Erythroblast (primary cell): ENCODE measurements around the gene IQCB1.

Experiments used
- DNase-seq, 2 experiments: peaks; one replicate each; lab custom pipeline; 2025; lab: John Stamatoyannopoulos, UW
- GATA1 ChIP-seq: IDR thresholded peaks from 2 replicates; pipeline ENCODE4 v1.6.1; 2011; ENCODE audit warnings: low read depth, mild to moderate bottlenecking, control low read depth, low read length, moderate library complexity
- POLR2A ChIP-seq: IDR thresholded peaks from 2 replicates; pipeline ENCODE4 v1.6.1; 2011; ENCODE audit warnings: mild to moderate bottlenecking, low read length

IQCB1 gene

DNA sequence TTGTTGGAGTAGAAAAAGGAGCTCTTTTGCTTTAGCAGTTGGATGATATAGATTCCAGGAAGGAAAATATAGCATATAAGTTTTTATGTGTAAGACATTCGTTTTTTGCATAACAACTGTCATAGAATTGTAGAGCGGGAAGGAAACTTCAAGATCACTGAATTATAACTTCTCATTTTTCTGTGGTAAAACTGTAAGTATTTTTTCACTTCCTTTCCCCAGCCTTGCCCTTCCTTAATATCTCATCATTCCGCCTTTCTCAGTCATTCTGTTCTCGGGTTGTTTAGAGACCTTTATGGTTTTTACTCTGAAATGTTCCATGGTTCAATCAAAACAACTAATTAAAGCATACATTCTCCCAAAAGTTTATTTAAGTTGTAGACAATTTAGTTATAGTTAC lies 1.2 kb upstream of the IQCB1 start:
- TF ChIP-seq GATA1 (no peak), POLR2A (no peak)
- peak in 1 of 2 experiments; percentile 25 for DNase-seq

DNA sequence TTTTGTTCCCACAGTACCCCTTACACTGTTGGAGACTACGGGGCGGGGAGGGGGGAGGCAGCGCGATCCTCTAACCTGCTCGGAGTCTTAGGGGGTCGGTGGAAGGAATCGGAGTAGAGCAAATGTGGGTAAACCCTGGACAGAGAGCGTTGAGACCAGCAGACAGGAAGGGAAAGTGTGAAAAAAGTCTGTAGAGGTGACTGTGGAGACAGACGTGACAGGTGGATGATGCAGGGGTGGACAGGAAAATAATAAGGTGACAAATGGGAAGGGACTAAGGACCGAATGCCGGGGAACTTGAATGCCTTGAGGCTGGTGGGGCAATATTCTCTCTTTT lies 573 bp upstream of the IQCB1 start:
- no peak for DNase-seq

DNA sequence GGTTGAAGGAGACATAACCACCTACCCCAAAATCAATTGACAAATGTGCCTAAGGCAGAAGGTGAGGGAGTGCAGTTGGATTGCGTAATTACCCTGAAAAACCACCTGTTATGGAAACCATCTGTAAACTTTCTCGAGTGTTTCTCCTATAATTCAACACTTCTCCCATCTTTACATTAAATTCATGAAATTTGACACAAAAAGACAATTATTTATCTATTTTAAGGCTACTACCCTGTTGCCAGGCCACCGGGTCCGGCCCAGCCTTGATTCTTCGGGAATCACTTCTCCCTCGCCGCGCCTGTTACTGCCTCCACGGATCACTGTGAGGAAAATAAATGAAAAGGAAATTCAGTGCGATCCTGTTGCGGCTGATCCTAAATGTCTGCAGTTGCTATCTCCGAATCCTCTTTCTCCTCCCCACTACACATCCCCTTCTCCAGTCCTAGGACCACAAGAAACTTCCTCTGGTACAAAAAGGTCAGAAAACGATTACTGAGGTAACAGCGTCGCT lies 646 bp downstream of the IQCB1 start:
- TF ChIP-seq POLR2A (no peak), GATA1 (no peak)
- peak; percentile 23 to 53 for DNase-seq

More for the DNA sequence above, 573 bp upstream of the IQCB1 start:
- TF ChIP-seq GATA1, result no peak
- TF ChIP-seq POLR2A, result no peak

DNA sequence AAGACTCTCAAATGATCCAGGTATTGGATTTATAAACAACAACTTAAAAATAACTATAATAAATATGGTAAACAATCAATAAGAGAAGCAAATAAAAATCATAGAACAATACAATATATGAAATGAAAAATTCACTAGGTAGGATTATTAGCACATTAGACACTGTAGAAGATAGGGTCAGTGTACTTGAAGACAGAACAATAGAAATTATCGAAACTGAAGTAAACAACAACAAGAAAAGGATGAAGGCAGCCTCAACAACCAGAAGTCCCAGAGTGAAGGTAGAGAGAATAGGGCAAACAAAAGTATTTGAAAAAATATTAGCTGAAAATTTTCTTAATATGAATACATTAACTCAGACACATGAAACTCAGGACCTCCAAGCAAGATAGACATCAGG lies 11.9 kb downstream of the IQCB1 start:
- no peak for DNase-seq
- TF ChIP-seq POLR2A (no peak), GATA1 (no peak)

DNA sequence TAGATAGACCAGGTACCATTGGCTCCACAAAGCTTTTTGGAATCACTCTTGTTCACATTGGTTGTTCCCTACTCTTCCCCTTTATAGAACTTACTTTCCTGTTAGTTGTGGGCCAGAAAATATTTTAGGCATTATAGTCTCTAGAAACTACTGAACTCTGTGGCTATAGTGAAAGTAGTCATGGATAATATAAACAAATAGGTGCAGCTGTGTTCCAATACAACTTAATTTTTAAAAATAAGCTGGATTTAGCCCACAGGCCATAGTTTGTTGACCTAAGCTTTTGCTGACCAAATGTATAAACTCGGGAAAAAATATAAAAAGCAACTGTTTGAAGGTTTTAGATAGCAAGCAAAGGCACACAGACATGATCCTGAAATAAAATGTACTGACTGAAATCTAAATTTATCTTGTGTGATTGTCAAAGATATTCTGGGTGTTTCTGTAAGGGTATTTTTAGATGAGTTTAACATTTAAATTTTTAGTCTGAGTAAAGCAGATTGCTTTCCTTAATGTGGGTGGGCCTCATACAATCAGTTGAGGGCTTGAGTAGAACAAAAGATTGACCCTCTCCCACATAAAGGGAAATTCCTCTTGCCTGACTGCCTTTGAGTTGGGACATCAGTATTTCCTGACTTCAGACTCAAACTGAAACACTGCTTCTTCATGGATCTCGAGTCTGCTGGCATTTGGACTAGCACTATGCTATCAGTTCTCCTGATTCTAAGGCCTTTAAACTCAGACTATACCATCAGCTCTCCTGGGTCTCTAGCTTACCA lies 13.2 kb downstream of the IQCB1 start:
- TF ChIP-seq GATA1, result no peak
- no peak for TF ChIP-seq POLR2A
- no peak for DNase-seq

DNA sequence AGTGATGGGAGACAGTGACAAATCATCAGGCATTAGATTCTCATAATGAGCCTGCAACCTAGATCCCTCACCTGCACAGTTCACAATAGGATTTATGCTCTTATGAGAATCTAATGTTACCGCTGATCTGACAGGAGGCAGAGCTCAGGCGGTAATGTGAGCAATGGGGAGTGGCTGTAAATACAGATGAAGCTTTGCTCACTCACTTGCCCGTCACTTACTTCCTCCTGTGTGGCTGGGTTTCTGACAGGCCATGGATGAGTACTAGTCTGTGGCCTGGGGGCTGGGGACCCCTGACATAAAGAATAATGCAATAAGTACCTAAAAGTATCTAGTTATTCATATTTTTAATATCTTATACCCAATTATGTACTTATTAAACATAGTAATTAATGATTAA lies 15.6 kb downstream of the IQCB1 start:
- no peak for DNase-seq
- TF ChIP-seq GATA1, result no peak
- TF ChIP-seq POLR2A, result no peak

DNA sequence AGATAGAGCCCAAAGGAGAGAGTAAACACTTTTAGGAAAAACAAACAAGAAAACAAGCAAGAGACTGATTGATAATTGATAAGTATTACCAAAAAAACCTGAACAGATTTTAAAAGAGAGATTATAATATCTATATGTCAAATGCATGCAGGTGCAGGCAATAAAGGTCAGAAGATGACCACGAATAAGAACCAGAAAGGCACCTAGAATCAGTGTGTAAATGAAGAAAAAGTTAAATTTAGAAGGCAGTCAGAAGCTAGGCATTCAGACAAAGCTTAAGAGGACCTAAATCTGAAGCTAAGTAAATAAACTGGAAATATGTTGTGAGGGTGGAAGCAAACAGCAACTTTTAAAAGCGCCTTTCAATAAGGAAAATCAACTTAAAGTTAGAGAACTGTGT lies 16.3 kb downstream of the IQCB1 start:
- no peak for DNase-seq
- no peak for TF ChIP-seq POLR2A
- TF ChIP-seq GATA1, result no peak

DNA sequence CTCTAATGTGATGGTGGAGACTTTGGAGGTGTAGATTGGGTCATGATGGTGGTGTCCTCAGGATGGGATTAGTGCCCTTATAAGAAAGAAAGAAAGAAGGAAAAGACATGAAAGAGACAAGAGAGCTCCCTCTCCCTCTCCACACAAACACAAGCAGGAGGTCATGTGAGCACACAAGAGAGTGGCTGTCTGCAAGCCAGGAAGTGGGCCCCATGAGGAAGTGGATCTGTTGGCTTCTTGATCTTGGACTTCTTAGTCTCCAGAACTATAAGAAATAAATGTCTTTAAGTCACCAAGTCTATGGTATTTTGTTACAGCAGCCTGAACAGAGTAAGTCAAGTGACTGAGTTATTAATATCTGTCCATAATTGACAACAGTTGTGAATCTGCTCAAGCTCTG lies 17.1 kb downstream of the IQCB1 start:
- DNase-seq, result no peak
- TF ChIP-seq GATA1 (no peak), POLR2A (no peak)

DNA sequence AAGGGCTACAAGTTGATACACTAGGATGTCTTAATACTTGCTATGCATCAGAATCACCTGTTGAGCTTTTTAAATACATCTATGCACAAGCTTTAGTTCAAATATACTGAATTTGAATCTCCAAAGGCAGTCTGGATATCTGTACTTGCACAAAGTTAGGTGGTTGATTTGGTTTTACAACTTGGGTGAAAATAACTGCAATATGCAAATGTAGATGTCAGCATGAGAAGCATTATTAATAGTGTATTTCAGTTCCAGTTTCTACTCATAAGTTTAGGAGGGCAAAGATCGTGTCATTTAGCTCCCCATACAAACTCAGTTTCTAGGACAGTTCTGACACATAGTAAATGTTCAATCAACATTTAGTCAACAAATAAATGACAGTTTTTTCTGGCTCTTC lies 25.6 kb downstream of the IQCB1 start:
- no peak for TF ChIP-seq GATA1
- no peak for TF ChIP-seq POLR2A
- DNase-seq, result no peak

DNA sequence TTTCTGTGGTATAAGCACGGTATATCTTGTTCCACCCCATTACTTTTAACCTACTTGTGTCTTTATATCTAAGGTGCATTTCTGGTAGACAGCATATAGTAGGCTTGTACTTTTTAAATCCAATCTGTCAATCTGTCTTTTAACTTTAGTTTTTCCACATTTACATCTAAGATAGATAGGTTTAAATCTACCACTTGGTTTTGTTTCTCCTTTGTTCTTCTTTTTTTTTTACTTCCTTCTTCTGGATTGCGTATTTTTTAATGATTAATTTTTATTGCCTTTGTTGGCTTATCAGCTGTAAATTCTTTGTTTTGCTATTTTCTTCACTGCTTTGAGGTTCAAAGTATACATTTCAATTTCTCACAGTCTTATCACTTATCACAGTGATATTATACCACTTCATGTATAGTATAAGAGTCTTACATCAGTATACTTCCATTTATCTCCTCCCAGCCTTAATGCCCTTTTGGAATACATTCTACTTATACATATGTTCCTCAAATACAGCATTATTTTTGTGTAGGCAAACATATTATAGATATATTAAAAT lies 31.0 kb downstream of the IQCB1 start:
- no peak for DNase-seq
- TF ChIP-seq POLR2A, result no peak
- no peak for TF ChIP-seq GATA1

DNA sequence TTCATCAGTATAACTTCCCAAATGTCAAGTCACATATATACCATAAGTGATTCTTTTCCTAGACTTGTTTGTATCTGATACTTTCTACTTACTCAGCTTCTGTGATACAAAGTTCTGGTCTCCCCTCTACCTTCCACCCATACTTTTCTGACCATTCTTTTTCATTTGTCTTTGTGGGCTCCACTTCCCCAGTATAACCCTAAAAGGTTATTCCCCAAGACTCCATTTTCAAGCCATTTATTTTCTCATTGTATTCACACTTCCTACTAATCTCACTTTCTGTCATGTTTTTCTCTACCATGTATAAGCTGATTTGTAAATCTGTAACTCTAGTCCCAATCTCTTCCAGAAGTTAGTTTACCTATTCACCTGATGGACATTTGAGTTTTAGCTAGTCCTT lies 34.0 kb downstream of the IQCB1 start:
- DNase-seq, result no peak
- TF ChIP-seq POLR2A (no peak), GATA1 (no peak)

DNA sequence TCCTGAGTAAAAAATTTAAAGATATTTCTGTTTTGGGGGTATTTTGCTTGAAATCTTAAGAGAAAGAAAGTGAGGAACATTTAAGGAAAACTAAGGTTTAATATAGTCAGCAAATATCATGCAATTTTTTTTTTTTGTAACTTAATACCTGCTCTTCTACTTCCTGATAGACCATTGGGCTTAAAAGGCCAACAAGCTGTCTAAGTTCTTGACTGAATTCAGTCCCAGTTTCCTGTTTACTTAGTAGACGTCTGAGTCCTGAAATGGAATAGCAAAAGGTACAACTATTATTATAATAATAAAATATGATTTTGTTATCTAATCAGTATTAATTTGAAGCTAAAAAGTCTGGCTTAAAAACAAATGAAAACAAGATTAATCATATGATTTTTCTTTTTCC lies 37.9 kb downstream of the IQCB1 start:
- no peak for TF ChIP-seq GATA1
- TF ChIP-seq POLR2A, result no peak
- DNase-seq, result no peak

DNA sequence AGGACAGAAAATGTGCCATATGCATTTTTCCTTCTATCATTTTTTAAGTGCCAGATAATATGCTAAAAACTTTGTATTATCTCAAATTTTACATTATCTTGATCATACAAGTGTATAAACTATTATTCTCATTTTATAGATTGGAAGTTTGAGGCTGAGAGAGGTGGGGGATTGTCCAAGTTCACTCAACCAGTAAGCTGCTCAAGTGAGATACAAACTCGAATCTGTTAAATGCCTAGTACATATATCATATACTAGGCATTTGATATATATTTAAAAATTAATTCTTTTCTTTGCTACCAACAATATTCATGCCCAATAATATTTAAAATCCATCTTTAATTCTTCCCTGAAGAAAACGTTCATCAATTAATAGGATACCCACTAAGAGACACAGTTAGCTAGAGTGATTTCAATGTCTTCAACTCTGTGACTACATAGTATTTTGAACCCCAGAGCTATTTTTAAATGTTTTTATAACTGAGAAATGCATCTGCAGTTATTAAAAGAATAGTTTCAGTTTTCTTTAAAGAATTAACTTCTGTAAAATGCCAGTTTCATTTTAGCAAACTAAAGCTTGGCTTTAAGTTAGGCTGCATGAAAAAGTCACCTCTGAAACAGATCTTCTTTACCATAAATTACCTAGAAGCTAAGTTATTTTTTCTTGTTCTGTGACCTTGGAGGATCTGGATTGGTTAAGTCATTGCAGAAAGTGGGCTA lies 40.4 kb downstream of the IQCB1 start:
- no peak for DNase-seq
- no peak for TF ChIP-seq GATA1
- no peak for TF ChIP-seq POLR2A

DNA sequence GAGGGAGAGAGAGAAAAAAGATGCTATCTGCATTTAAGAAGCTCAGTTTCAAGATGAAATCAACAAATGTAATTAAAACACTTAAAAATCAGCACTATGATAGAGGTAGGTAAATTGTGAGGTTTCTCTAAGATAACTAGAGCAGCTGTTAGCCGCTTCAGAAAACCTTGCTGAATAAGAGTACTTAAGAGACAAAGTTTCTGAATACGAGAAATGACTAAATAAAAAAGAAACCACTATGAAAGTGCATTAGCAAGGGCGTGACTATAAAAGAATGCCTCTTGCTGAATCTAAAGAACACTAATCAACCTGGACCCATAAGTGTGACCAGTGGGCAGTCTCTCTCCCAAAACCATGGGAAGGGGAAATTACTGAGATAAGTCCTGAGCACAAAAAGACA lies 41.8 kb downstream of the IQCB1 start:
- DNase-seq, result no peak
- TF ChIP-seq GATA1 (no peak), POLR2A (no peak)
